GM21390 (cell line): ENCODE measurements around the gene PRKD1.
"Not testable (repeated sequence)": the region's sequence is repeated elsewhere in the genome, so short reads cannot be mapped to it uniquely, and the experiment has no call there.

Source experiments
- ATAC-seq: cut with Tn5 transposase; IDR thresholded peaks from one replicate; pipeline ENCODE4 v1.9.1; 2021; ENCODE audit not compliant: unreplicated experiment

PRKD1 gene

DNA sequence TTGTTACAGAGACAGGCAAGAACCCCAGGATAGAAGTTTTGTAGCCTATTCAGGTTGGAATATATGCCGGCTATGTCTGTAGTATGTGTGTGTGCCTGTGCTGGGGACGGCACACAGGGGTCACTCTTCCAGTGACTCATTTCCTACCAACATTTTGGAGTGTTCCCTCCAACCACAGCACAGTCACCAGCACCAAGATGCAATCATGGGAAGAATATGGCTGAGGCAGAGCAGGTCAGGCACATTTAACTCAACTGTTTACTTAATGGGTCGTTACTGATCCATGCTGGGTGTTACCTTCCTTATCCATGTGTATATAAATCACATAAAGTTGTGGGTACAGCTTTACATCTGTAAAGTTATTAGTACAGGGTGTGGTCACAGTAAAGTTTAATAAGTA is 178.3 kb downstream of the PRKD1 start:
- no peak for ATAC-seq

DNA sequence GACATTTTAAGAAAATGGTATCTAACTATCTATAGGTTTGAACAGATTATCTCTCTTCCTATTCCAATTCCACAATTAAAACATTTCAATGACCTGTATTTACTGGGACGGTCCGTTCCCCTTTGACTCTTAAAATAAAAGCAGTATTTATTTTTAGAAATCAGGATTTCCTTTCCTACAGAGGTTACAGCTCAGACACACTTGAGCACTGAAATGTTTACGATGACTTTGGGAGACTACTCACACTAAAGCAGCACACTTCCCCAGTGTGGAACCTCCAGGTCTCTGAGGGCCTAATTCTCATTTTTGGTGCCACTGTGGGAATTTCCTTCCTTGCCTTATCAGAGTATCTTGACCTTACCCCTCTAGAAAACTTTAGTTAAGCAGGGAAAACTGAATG is 181.8 kb downstream of the PRKD1 start:
- ATAC-seq: no peak

DNA sequence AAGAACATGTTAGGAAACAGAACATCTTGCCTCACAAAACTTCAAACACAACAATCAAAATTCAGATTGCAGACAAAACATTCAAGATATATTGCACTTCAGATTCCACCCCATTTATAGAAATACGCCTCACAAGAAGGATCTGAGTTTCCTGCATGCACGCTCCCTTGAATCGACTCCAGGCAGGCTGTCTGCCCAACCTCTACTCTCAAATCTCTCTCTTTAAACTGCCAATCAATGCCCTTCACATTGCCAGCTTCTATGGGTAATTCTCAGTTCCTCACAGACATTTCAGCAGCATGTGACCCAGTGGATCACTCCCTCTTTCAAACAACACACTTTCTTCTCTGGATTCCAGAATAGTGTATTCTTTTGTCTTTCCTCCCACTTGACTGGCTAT is 184.1 kb downstream of the PRKD1 start:
- no peak for ATAC-seq

DNA sequence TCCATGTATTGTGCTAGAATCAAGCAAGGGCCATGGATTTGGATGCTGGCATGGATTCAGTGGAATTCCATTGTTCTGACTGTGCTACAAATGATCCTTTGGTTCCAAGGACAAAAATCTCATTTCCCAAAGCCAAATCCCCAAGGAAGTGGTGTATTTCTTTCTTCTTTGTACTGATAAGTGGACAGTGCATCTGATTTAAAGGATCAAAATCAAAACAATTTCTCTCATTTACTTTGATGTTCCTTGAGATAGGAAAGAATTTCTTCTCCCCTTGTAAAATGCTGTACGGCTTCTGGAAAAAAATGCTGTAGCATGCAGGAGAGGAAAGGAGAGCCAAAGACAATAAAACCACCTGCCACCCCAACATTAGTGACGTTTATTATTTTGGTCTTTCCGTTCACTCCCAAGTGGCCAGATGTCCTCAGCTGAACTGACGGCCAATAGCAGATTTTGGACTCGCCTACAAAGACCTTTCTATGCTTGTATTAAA is 185.7 kb downstream of the PRKD1 start:
- no peak for ATAC-seq

- ATAC-seq: no peak
Measured at GRCh38 chr14:29740491-29740890, 187.2 kb downstream of the PRKD1 start.

DNA sequence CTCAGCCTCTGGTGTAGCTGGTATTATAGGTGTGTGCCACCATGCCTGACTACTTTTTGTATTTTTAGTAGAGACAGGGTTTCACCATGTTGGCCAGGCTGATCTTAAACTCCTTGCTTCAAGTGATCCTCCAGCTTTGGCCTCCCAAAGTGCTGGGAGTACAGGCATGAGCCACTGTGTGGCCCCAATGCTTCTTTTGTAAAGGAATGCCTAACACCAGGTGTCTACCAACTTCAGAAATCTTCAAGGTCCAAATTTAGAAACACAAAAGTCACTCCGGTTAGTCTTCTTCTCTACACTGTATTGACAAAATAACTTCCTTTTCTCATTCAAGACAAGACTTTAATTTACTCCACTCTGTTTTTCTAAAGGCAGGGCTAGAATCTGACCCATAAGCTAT is 188.7 kb downstream of the PRKD1 start:
- ATAC-seq: no peak

GRCh38 chr14:29738056-29738455 is 189.6 kb downstream of the PRKD1 start:
- ATAC-seq: no peak

GRCh38 chr14:29735459-29735858 is 192.2 kb downstream of the PRKD1 start:
- ATAC-seq: no peak

- ATAC-seq: no peak
Measured at GRCh38 chr14:29734732-29735131, 192.9 kb downstream of the PRKD1 start.

GRCh38 chr14:29726560-29727331 is 200.9 kb downstream of the PRKD1 start:
- not testable (repeated sequence) for ATAC-seq

- ATAC-seq: no peak
Measured at GRCh38 chr14:29724991-29725390, 202.7 kb downstream of the PRKD1 start.

GRCh38 chr14:29722831-29723230 is 204.8 kb downstream of the PRKD1 start:
- no peak for ATAC-seq

DNA sequence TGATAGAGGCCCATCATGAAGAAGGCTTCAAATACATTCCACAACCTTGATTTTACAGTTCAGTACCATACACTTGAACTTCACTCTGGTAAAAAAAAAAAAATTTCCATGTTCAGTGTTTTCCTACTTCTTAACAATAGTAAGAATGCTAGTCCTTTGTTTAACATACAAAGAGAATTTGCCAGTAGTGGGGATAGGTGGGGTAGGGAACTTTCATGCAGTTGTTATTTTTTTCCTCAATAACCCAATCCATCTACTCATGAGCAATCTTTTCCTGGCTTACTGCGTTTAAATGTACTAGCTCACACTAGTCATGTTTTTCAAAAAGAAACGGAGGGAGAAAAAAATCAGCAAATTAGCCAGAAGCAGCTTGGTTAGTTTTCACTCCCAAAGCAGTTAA is 206.1 kb downstream of the PRKD1 start:
- ATAC-seq: no peak

GRCh38 chr14:29717901-29718300 is 209.7 kb downstream of the PRKD1 start:
- ATAC-seq: no peak

DNA sequence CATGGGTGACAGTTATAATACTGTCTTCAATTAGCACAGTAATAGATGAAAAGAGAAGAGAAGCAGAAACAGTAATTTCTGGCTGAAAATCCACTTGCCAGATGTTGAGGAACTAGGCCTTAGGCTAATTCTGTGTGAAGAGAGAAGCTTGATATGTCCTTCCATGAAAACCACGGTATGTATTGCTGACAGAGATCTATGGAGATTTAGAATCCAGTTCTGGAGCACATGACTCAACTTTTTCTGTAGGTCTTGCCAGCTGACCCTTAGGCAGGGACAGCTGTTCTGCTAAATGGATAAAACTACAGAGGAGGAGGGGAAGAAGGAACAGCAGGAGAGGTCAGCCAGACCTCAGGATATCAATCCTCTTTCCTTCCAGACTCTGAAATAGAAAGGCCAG is 211.5 kb downstream of the PRKD1 start:
- no peak for ATAC-seq

GRCh38 chr14:29712601-29713000 is 215.0 kb downstream of the PRKD1 start:
- no peak for ATAC-seq

GRCh38 chr14:29710015-29710414 is 217.6 kb downstream of the PRKD1 start:
- no peak for ATAC-seq

DNA sequence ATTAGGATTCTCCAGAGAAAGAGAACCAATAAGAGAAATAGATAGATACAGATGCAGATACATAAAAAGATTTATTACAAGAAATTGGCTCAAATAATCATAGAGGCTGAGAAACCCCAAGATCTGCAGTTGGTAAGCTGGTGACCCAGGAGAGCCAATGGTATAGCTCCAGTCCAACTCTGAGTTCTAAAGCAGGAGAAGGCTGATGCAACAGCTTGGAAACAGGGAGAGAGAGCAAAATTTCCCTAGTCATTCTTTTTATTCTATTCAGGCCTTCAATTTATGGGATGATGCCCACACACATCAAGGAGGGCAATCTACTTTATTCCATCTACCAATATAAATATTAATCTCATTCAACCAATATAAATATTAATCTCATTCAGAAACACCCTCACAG is 218.2 kb downstream of the PRKD1 start:
- no peak for ATAC-seq

DNA sequence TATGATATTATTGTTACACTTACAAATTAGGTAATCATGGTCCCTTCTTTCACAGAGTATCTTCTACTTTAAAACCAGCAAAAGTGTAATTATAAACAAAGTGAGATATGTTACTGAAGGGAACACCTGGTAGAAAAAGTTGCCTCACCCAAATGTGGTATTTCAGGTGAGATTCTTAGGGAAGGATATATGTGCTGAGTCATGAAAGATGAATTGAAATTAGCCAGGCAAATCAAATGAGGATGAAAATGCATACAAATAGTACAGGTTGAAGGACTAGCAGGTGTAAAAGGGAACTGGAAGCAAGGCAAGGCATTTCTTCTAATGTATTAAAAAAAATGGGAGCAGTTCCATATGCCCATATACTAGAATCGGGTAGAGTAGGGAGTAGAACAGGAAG is 220.9 kb downstream of the PRKD1 start:
- no peak for ATAC-seq

- ATAC-seq: no peak
Measured at GRCh38 chr14:29705801-29706200, 221.8 kb downstream of the PRKD1 start.

DNA sequence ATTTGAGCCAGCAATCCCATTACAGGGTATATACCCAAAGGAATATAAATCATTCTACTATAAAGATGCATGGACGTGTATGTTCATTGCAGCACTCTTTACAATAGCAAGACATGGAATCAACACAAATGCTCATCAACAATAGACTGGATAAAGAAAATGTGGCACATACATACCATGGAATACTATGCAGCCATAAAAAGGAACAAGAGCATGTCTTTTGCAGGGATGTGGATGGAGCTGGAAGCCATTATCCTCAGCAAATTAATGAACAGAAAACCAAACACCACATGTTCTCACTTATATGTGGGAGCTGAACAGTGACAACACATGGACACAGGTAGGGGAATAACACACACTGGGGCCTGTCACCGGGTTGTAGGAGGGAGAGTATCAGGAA is 238.1 kb downstream of the PRKD1 start:
- ATAC-seq: not testable (repeated sequence)

DNA sequence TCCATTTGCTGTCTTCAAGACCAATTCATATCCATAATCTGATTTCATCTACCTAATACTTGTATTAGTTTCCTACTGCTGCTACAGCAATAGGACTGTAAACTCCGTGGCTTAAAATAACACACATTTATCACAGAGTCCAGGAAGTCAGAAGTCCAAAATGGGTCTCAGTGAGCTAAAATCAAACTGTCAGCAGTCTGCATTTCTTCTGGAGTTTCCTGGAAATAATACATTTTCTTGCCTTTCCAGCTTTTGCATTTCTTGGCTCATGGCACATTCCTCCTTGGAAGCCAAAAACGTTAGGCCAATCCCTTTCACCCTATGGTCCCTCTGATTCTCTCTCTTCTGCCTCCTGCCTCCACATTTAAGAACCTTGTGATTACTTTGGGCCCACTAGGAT is 239.8 kb downstream of the PRKD1 start:
- ATAC-seq: no peak
